Fibroblast of gingiva (primary cell): ENCODE measurements around the gene TAF10.

ENCODE experiments used
- DNase-seq: peaks from one replicate; pipeline ENCODE4 v3.0.0-alpha.2; 2011; ENCODE audit warnings: low read depth

Gene TAF10

DNA sequence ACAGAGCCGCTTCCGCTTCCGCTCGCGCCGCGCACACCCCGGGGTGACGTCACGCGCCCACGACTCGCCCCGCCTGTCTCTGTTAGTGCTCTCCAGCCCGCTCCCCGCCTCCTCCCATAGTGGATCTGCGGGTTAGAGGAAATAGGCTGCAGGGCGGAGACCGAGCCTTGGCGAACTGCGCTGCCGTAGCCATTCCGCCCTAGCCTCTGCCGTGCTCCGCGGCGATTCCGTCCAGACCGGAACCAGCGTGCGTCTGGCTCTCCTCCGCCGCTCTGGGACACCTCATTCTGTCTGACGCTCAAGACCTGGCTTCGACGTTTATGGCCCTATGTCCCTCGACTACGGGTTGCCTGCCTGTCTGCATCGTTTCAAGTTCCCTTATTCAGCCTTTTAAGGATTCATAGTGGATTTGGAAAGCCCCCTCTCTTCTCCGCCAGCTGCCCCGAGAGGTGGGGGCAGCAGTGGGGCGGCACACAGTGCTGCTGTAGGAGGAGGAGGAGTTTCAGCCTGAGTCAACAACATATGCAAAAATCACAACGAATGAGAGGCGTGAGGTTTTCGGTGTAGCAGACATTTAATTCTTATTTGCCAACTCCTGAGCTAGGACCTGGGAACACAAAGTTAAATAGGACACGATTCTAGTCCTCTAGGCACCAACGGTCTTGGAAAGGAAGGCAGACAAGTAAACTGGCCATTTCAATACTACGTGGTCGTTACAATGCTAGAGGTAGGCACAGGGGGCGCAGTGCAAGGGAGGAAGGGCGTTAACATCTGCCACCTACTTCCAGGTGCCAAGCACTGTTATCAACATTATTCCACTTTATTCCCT lies at the start of gene TAF10:
Gene TAF10 (minus strand): TSS at position 4 of the 829 bp plus-strand sequence. CDS start 27 bp downstream, outside the sequence.
- DNase-seq = peak; percentile 96

DNA sequence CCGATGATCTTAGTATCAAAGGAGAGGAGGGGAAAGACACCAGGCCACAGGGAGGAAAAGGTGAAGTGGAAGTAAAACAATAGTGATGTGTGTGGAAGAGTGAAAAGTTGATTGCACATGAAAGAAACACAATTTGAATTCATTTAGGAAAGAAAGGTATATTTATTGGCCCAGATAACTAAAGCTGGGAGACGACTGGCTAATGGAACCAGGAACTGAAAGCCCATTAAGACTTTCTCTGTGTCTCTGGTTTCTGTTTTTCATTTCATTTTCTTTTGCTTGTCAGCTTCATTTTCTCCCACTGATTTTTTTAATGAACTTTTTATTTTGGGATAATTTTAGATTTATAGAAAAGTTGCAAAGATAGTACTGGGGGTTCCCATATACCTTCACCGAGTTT lies 48.7 kb upstream of the TAF10 start:
- no peak for DNase-seq

DNA sequence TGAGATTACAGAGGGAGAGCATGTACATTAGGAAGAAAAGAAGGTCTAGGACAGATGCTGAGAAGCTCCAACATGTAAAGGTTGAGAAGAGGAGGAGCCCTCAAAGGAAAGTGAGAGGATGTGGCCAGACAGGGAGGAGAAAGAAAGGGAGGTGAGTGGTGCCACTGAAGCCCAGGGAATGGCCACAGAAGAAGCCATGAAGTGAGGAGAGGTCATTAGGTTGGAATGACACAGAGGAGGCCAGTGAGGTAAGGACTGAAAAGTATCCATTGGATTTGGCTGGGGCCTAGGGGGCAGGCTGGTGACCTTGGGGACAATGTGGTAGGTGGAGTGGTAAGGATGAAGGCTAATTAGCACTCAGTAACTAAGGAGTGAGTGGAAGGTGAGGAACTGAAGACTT lies 46.6 kb upstream of the TAF10 start:
- DNase-seq = no peak

DNA sequence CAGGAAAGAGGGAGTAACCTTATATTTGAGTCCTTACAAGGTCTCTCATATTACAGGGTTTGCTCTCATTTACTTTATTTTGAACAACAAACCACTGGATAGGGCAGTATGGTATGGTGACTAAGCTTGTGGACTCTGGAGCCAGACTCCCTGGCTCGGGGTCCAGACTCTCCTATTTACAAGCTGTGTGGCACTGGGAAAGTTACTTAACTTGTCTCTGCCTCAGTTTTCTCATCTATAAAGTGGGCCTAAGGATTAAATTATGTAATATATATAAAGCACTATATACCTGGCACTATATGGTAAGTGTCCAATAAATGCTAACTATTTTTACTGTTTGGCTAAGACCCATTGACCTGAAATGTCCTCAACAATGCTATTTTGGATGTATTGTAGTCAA lies 45.3 kb upstream of the TAF10 start:
- DNase-seq = peak; percentile 4

DNA sequence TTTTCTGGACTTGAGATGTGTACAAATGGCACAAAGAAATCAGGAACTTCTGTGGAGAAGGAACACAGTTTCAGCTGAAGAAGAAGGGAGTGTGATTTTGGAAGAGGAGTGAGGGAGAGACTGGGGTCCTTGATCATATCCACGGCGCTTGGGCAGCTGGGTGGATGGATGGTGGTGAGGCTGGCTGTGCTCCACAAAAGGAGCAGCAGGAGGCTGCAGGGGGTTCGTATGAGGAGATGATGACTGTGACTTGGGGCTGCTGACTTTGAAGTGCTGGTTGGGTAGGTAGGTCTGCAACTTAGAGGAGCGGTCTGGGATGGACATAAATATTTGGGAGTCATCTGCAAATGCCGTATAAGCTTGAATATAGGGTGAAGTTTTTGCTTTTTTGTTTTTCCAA lies 44.9 kb upstream of the TAF10 start:
- no peak for DNase-seq

DNA sequence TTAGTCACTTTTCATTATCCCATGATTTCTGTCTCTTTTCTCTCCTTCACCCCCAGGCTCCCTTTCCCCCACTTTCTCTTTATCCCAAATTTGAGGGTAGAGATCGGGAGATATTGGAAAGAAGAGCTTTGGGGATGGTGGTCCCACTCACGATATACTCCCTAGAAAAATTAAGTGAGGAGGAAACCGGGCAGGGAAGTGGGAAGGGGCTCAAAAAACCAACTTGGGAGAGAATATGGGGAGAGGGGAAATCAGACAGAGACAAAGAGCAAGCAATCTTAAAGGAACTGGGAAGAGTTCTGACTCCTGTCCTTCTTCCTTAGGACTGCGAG lies 44.5 kb upstream of the TAF10 start:
- DNase-seq = no peak

DNA sequence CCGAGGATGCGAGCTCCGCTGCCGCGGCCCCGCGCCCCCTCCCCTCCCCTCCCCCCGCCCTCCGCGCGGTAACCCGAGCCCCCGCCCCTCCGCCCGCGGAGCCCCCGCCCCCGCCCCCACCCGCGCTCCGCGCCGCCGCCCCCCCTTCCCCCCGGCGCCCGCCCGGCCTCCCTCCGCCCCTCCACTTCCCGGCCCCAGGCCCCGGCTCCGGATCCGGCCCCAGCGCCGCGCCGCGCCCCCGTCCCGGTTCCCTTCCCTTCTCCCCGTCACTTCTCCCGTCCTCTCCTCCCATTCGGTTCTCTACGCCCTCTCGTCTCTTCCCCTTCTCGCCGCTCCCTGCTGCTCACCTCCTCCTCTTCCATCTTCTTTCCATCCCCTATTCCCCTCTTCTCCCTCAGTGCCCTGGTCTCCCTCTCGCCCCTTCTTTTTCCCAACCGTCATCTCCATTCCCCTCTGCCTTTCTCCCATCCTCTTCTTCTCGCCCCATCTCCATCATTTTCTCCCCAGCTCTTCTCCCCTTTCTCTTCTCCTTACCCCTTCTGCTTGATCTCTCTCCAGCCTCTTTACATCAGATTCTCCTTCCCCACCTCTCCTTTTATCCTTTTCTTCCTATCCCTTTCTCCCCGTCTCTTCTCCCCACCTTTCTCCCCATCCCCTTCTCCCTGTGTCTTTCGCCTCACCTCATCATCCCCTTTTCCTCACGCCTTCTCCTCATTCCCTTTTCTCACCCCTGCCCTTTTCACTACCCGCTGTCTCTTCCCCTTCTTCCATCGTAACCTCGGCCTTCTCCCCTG lies 44.0 kb upstream of the TAF10 start, which contains the start of gene DCHS1:
Gene DCHS1 (minus strand): TSS at position 20 of the 794 bp plus-strand sequence. CDS start 14,196 bp downstream, outside the sequence.
- no peak for DNase-seq

DNA sequence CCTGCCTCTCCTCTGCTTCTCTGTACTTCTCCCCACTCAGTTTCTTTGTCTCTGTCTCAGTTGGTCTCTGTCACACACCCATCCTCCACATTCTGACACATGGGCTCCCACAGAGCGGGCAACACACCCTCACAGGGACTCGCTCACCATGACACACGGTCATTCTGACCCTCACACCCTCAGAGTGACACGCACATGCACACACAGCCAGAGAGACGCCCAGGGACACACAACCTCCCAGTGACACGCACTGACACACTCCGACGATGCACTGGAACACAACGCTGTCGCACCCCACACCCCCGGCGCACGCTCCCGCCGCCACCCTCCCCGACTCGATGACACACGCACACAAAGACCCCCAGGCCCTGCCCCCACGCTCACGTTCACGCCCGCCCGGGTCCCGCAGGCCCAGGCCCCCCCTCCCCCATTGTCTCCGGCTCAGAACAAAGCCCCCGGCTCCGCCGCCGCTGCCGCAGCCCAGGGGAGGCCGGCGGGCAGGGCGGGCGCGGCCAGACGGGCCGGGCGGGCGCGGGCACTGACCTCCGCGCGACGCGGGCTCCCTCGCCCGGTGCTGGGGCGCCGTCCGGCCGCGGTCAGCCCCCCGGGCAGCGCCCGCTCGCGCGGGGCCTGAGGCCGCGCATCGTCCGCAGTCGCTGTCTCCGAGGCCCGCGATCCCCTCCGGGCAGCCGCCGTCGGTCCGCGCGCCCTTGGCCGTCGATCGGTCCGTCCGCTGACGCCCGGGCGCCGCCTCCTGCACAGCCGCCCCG lies 43.2 kb upstream of the TAF10 start:
- DNase-seq = no peak

DNA sequence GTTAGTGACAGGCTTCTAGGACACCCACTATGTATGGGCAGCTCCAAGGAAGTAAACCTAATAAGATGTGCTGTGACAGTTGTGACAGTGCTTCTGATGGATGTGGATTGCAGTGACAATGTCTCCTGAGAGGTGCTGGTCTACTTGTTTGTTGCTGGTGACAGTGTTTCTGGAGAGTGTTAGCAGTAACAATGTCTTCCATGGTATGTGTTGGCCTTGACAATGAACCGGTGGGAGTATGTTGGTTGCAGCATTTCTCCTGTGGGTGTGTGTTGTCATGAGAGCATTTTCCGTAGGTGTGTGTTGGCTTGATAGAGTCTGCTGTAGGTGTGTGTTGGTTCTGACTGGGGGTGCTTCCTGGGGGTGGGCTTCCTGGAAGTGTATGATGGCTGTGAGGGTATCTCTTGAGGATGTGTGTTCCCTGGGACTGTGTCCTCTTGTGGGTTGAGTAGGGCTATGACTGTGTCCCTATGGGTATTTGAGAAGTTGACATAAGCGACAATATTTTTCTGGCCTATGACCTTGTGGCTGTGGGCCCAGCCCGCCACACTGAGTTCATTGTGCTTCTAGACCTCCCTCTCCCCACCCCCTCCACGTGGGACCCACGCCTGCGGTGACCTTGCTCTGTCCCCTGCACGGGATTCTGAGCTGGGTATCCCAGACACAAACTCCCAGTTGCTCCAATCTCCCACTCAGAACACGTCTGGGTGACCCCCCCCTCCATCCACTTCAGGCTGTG lies 42.4 kb upstream of the TAF10 start:
- no peak for DNase-seq

DNA sequence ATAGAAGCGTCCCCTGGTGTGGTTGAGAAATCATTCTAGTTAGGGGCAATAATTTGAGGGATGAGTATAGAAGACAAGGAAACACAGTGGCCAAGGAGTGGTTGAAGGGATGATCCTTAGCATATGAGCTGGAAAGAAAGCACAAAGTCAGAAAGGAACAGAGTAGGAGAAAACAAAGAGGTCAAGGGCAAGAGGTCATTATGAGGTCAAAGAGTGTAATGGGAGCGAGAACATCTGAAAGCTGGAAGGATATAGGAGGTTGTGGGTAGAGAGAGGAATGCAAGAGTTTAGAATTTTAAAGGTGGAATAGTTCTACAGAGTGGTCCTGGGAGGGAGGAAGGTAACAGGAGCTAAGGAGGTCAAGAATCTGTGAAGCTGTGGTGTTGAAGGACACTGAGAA lies 41.6 kb upstream of the TAF10 start:
- DNase-seq = no peak

DNA sequence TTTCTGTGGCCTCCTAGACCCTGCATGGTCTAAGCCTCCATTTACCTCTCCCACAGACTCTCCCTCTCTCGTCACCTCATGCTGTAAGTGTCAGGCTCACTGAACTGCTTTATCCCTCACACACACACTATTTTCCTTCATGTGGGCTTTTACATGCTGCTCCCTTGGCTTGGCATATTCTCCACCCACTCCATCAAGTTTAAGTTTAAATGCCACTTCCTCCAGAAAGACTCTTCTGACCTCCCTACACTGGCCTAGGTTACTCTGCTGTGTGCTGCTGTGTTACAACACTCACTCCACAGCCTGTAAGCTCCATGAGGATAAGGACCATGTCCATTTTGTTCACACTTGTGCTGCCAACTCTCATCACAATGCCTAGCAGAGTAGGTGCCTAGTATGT lies 41.1 kb upstream of the TAF10 start:
- DNase-seq = no peak

DNA sequence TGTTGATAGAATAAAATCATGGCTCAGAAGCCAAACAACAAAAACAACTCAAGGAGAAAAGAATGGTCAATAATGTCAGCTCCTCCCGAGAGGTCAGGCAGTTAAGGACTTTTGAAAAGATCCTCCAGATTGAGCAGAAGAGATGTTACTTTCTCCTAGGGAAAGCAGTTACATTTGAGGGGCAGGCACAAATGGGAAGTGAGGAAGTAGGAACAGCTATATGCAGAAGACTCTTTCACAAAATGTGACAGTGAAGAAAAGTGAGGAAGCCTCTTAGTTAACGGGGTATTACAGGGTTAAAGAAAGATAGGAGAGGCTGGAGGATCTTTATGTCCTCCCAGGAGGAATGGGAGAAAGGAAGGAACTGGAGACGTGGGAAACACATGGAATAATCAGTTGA lies 40.2 kb upstream of the TAF10 start:
- DNase-seq = no peak

DNA sequence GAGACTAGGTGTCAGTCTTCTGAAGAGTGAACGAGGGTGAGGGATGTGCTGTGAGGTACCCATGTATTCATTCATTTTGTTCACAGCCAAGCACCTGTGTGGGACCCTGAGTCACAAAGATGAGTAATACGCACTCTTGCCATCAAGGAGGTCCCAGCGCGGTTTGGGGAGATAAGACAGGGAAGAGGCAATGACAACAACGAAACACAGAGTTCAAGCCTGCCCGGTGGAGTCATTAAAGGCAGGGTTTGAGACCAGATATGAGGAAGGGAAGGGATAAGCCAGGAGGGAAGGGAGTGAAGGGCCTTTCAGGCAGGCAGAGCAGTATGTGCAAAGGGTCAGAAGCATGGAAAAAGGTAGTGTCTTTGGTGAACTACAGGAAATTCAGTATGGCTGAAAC lies 39.0 kb upstream of the TAF10 start:
- DNase-seq = no peak

DNA sequence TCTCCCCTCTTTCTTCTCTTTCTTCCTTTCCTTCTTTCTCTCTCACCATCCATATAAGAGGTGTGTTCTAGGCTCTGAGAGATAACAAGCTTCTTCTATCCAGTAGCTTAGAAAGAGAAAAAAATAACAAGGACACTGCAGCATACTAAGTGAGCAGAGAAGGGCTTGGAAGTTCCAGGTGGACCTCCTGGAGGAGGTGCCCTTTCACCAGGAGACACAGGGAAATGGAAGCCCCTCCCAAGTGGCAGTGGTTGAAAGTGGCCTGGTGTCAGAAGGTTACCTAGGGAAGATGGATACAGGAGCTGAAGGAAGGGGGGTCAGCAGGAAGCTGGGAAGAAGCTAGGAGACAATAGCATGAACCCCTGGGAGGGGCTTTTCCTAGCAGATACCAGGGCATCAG lies 38.1 kb upstream of the TAF10 start:
- no peak for DNase-seq

DNA sequence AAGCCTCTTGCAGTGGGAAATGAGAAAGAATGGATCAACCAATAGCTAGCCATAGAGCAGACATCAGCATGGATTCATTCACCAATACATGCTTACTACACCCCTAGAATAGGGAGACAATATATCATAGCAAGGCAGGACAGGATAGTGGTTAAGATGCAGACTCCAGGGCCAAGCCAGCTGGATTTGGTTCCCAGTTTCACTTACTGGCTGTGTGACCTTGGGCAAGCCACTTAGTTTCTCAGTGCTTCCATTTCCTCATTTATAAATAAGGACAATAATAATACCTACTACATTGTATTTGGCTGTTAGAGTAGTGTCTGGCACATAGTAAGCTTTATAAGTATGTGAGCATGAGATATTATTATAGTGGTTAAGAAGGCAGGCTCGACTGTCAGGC lies 36.5 kb upstream of the TAF10 start:
- DNase-seq = no peak

DNA sequence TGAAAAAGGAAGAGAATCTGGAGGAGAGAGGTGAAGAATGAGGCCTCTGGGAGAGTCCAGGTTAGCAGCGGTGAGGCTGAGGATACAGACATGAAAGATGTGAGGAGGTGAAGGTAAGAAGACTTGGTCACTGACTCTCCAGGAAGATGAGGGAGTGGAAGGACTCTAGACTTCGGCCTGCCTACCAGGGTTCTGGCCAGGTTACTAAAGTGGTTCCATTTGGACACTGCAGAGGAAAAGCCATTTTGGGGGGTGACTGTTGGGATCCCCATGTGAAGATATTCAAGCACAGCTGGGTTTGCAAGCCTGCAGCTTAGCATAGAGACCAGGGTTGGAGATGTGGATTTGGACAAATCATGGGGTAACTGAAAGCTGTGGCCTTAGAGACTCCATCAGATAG lies 35.8 kb upstream of the TAF10 start:
- DNase-seq = no peak

DNA sequence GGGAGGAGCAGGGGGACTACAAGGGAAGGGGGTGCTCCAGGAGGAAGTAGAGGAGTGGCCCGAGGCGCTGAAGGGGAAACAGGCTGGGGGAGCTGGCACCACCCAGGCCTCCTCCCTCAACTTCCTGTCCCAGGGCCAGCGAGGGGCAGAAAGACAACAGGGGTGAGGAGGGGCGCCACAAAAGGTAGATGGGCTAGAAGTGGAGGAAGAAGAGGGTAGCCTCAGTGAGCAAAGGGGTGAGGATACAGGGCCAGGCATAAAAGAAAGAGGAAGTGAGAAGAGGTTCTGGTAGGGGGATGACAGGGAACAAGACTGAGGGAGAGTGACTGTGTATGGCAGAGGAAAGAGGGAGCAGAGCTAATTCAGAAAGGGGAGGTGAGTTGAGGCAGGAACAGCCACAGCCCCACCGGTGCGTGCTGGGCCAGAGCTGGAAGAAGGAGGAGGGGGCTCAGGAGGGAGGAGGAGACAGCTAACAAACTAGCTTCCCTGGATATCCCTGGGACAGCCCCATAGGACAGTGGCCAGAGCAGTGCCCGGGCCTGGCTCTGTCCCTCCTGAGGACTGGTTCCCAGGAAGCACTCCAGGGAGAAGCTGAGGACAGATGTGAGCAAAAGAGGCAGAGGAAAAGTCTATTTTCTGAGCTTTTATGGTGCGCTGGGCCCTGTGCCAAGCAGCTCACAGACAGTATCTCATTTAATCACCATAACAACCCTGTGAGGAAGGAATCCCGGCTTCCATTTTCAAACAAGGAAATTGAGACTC lies 35.1 kb upstream of the TAF10 start:
- DNase-seq = no peak

DNA sequence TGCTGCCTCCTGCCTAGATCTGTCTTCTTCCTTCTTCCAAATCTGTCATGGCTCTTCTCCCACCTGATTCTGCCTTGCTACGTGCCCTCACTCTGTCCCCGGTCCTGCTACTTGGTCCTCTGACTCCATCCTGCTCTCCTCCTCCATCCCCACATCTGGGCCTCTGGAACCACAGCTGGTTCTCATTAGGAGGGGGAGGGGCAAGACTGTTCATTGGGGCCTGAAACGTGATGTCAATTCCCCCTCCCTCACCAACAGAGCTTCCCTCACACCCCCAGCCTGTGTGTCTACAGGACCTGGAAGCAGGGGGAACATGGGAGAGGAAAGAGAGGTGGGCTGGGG lies 34.5 kb upstream of the TAF10 start:
- peak; percentile 59 for DNase-seq

DNA sequence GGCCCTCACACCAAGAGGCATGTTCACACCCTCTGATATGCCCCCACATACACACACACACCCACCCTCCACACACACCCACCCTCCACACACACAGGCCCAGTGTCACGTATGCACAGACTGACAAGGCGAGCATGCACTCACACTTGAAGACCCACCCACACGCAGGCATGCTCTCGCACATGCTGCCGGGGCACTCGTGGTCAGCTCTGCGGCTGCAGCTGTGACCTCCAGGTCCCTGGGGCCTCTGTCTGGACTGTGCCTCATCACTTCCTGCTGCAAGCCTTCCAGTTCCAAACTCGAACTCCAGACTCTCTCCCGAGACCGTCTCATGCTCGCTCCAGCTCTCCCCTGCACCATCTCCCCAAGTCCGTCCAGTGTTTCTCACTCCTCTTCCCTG lies 34.1 kb upstream of the TAF10 start:
- DNase-seq = peak; percentile 70

DNA sequence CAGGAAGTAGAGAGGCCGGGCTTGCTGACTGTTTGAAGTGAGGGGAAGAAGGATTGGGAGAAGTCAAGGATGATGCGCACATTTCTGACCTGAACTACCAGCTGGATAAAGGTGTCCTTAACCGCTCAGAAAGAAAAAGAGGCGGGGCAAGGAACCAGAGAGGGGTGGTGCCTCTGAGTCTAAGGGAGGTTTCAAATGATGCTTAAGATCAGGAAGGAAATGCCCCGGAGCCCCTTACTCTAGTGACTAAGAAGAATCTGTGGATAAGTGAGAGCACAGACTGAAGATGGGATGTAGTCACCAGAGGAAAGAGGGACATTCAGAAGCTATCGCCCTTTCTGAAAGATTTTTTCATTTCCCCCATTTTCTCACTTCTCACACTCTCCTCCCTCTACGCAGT lies 30.9 kb upstream of the TAF10 start:
- DNase-seq = no peak

DNA sequence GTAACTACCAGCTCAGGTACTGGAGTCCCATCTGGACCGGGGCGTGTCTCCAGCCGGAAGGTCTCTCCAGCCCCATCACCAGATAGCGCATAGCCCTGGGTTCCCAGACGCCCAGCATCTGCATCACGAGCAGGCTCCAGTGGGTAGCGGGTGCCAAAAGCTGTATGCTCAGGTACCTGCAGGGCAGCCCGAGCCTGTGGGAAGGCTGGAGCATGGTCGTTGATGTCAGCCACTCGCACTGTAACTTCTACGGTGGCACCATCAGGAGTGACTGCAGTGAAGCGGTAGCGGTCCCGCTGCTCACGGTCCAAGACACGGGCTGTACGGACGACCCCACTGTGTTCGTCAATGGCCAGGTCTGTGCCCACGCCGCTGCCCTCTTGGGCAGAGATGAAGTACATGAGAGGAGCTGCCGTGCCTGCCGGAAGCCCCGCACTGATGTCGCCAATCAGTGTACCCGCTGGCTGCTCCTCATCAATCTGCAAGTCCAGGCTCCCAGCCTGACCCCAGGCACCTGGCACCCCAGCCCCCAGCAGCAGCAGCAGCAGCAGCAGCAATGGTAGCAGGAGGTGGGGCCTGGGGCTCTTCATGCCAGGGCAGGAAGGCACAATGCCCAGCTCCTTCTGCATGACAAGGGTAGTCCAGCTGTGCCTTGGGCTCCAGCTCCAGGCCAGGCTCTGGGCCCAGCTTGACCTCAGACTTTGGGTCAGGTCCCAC lies 29.1 kb upstream of the TAF10 start:
- no peak for DNase-seq
